Middle frontal gyrus (tissue), 1 donor: ENCODE data around the gene DDX19B.
"Not testable (repeated sequence)": the region's sequence is repeated elsewhere in the genome, so short reads cannot be mapped to it uniquely, and the experiment has no call there.

Experiments
- DNase-seq: peaks from one replicate; pipeline ENCODE4 v3.0.0-alpha.2; 2015; ENCODE audit warnings: low spot score; ENCODE audit errors: extremely low spot score

Gene DDX19B

DNA sequence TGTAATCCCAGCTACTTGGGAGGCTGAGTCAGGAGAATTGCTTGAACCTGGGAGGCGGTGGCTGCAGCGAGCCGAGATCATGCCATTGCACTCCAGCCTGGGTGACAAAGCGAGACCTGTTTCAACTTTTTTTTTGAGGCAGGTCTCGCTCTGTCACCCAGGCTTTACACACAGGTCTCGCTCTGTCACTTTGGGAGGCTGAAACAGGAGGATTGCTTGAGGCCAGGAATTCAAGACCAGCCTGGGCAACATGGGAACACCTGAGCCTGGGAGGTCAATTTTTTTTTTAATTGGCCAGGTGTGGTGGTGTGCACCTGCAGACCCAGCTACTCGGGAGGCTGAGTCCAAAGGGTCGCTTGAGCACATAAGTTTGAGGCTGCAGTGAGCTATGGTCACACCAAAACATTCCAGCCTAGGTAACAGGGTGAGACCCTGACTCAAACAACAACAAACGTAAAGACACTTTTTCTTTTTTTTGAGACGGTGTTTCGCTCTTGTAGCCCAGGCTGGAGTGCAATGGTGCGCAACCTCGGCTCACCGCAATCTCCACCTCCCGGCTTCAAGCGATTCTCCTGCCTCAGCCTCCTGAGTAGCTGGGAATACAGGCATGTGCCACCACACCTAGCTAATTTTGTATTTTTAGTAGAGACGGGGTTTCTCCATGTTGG is 11.5 kb upstream of the DDX19B start:
- not testable (repeated sequence) for DNase-seq

DNA sequence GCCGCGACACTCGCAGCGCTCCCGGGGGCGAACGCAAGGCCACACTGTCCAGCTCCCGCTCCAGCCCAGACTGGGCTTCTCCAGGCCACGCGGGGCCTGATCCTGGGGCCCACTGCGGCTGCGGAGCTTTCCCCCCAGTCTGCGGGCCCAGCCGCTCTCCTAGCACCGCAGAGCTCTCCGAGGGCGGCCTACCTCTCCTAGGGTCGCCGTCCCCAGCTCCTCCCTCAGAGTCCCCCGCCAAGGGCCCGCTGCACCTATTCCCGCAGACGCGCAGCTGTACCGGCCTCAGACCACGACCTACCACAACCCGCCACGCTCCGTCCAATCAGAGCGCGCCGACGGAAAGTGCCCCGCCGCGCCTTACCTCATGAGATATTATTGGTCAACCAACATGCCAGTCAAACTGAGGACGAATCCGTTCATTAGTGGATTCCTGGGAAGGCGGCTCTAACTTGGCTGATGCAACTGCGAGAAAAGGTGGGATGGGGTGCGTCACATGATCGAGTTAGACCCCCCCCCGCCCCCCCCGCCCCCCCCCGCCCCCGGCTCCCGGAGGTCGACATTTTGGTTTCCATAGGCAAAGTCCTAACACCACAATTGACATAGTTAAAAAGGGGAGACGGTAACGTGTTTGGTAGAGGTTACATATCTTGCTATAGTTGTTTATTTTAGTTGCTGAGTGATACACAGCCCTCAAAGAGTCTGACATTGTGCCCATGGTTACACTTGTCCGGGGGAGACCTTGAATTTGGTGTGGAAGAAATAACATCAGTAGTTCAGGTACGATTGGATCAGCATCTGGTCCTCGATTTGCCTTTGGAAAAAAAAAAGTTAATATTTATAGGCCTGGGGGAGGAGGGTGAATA is 9.5 kb upstream of the DDX19B start, which contains the start of gene AARS1:
Gene AARS1 (minus strand): TSS at position 278 of the 866 bp plus-strand sequence. CDS start 6,743 bp downstream, outside the sequence.
- peak; percentile 99 for DNase-seq

DNA sequence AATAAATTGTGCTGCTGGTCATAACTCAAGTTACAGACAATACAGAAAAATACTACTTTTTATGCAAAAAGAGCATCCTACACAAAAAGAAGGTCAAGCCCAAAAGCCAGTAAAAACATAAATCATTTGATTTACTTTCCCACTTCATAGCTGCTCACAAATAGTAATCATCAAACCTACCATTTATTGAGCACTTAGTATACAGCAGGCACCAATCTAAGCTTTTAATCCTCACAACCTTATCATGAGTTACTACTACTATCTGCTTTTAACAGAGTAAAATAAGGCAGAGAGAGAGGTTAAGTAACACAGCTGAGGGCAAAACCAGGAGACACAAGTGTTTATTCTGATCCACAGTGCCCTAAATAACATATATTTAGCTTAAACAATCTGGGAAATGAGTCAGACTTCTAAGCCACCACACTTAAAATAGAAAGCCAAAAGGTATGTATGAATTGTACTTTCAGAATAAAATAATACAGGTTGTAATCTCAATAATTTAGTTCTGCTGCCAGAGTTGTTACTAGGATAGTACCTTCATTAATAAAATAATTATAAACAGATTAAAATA is 8.0 kb upstream of the DDX19B start:
- no peak for DNase-seq

DNA sequence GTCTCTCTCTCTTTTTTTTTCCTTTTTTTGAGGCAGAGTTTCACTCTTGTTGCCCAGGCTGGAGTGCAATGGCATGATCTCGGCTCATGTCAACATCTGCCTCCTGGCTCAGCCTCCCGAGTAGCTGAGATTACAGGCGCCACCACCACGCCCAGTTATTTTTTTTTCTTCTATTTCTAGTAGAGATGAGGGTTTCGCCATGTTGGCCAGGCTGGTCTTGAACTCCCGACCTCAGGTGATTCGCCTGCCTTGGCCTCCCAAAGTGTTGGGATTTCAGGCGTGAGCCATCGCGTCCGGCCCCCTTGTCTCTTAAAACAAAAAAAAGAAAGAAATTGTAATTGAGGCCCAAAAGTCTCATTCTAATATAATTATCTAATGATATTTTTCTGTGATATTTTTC is 6.8 kb upstream of the DDX19B start:
- DNase-seq, result not testable (repeated sequence)

DNA sequence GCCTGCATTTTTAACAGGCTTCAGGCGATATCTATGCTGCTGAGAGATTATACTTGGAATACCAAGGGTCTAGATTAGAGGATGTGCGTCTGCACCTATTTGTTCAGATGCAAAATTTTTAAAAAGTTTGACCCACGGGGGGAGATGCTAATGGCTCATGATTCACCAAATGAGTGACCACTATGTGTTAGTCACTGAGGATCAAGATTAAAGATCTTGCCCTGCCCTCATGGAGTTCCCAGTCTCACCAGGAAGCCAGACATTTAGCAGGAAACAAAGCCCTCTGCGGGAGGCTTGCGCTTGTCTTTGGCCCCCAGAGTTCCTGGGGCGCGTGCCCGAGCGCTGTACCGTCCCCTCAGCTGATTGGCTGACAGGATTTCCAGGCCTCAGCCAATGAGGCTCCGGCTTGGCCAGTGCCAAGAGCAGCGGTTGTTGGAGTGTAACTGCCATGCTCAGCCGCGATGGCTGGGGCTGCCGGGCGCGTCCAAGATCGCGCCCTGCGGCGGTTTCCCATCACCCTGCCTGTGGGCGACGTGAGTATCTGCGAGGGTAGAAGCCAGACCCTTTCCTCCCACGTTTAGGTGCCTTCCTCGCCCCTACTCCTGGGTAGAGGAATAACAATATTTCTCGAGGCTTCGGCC is 4.5 kb upstream of the DDX19B start:
- no peak for DNase-seq

DNA sequence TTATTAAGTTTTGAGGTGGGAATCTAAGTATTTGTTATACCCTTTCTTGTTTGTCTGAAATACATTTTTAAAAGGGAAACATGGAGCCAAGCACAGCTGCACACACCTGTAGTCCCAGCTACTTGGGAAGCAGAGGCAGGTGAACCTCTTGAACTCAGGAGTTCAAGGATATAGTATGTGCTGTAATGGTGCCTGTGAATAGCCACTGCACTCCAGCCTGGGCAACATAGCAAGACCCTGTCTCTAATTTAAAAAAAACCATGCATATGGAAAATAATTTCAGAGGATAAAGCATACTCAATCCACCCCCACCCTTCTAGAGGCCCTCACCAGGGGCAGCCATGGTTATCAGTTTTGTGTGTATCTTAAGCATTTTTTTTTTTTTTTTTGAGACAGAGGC is 3.4 kb upstream of the DDX19B start:
- DNase-seq, result no peak

DNA sequence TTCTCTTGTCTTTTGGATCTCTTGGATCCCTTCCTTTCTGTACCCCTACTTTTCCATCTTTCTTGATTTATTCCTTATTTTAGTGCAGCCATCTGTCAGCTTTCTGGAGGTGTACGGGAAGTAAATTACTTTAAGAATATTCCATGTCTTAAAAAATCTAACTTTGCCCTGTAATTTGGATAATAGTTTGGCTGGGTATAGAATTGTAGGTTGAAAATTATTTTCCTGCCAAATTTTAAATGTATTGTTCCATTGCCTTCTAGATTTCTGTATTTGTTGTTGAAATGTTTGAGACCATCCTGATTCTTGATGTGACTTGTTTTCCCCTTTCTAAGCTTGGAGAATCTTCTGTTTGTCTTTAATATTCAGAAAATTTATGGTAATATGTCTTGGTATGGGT is 2.1 kb downstream of the DDX19B start:
- no peak for DNase-seq

DNA sequence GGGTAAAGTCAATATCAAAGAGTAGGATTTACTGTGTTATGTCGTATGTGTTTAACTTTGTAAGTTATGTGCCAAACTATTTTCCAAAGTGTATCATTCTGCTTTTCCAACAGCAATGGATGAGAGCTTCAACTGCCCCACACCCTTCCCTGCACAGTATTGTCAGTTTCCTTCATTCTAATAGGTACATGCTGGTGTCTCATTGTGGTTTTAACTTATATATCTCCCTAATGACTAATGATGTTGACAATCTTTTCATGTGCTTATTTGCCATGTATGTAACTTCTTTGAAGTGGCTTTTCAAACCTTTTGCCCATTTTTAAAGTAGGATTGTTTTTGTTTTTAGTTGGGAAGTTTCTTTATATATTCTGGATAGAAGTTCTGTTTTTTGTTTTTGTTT is 3.8 kb downstream of the DDX19B start:
- DNase-seq, result no peak

DNA sequence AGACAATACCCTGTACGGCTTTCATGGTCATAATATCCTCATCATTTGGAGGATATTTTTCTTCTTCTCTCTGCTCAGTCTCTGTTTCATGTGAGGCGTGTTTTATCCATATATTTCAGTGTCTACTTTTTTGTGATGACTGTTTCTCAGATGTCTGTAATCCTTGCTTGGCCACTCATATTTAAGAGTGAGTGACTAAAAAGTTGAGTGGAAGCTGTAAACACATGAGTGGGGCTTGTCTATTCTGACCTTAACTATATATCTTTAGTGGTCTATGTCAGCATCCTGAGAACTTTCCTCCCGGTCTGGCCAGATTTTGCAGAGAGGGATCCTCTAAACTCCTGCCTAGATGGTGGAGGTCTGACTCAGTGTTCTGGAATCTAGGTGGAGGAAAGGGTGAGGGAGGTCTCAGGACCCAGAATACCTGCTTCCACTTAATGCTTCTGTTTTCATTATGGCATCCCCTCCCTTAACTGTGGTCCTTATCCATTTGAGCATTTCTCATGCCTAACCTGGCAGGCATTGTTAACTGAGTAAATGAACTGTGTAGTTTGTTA is 6.0 kb downstream of the DDX19B start:
- no peak for DNase-seq

DNA sequence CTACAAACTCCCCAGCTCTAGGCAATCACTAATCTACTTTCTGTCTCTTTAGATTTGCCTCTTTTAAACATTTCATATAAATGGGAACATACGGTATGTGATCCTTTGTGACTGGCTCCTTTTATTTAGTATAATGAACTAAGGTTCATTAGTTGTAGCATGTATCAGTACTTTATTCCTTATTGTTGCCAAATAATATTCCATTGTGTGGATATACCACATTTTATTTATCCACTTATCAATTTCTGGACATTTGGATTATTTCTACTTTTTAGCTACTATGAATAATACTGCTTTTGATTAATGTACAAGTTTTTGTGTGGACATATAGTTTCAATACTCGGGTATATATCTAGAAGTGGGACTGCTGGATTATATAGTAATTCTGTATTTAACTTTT is 7.9 kb downstream of the DDX19B start:
- no peak for DNase-seq

DNA sequence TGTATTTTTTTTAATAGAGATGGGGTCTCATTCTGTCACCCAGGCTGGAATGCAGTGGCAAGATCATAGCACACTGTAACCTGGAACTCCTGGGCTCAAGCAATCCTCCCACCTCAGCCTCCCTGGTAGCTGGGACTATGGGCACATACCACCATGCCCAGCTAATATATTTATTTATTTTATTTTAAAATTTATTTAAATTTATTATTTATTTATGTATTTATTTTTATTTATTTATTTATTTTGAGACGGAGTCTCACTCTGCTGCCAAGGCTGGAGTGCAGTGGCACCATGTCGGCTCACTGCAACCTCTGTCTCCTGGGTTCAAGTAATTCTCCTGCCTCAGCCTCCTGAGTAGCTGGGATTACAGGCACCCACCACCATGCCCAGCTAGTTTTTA is 8.7 kb downstream of the DDX19B start:
- DNase-seq, result not testable (repeated sequence)

DNA sequence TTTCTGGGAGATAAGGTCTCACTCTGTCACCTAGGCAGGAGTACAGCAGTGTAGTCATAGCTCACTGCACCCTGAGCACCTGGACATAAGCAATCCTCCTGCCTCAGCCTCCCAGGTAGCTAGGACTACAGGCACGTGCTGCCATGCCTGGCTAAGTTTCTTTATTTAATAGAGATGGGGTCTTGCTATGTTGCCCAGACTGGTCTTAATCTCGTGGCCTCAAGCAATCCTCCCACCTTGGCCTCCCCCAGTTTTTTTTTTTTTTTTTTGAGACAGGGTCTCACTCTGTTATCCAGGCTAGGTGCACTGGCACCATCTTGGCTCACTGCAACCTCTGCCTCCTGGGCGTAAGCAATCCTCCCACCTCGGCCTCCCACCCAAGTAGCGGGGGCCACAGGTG is 21.1 kb downstream of the DDX19B start:
- DNase-seq, result no peak

DNA sequence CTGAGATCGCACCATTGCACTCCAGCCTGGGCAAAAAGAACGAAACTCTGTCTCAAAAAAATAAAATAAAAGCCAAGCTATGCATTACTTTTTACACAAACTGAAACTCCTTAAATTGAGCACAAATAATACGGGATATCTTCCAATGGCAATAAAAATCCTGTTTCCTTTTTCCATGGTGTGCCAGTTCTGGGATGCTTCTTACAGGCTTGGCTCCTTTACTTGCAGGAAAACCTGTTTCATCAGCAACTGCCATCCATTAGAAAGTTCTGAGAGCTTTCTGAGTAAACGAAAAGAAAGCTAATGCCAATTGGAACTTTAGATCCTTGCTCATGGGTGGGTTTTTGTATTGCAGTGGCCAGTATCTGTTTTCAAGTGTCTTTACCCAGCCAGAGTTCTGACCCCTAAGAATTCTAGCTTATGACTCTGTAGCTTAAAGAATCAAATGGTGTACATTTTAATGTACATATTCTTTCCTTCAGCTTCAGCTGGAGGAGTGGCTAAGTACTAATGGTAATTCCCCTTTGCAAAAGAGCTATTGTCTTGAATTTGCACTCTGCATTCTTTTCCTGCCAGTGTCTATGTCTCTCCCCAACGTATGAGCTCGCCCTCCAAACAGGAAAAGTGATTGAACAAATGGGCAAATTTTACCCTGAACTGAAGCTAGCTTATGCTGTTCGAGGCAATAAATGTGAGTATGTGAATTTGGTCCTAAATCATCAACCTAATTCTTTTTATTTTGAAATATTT is 26.2 kb downstream of the DDX19B start:
- no peak for DNase-seq

DNA sequence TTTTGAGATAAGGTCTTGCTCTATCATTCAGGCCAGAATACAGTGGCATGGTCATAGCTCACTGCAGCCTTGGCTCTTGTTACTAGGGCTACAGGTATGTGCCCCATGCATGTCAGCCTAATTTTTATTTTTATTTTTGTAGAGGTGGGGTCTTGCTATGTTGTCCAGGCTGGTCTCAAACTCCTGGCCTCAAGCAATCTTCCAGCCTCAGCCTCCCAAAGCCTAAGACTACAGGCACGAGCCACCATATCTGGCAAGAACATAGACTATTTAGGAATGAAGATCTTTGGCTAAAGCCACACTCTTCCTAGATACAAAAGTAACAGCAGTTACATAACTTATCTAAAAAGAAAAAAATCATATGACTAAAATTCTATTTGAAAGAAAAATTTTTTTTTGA is 32.1 kb downstream of the DDX19B start:
- no peak for DNase-seq

DNA sequence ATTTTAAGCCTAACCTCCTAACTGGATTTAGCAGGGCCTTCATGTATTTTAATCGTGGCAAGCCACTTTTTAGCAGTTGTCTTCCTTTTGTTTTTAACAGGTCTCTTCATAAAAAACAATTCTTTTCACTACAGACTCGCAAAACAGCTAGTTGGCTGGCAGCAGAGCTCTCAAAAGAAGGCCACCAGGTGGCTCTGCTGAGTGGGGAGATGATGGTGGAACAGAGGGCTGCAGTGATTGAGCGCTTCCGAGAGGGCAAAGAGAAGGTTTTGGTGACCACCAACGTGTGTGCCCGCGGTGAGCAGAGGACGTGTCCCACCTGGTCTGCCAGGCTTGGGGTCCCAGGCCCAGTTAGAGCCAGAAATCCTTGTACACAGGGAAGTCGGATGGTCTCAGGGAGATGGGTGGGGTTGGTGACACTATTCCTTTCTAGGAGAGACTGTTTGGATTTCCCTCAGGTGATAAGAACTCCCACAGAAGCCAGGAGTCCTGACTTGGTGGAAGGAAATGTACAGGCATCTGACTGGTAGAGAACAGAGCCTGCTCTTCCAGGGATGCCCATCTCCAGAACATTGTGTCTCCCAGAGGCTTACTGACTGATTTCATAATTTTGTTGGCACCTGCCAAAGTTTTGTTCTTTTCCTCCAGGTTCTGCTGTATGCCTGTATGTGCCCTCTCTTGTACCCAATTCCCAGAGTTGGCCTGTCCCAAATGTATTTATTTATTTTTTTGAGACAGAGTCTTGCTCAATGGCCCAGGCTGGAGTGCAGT is 32.8 kb downstream of the DDX19B start:
- DNase-seq, result no peak

DNA sequence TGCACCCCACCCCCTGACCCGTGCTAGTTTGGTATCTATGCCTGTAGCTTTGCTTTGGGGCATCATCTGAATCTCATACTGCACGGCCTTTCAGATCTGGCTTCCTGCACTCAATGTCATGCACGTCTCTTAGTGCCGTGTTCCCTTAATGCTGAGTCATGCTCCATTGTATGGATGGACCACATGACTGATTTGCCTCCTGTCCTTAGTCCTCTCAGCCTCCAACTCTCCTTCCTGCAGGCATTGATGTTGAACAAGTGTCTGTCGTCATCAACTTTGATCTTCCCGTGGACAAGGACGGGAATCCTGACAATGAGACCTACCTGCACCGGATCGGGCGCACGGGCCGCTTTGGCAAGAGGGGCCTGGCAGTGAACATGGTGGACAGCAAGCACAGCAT is 33.7 kb downstream of the DDX19B start:
- DNase-seq, result not testable (repeated sequence)

DNA sequence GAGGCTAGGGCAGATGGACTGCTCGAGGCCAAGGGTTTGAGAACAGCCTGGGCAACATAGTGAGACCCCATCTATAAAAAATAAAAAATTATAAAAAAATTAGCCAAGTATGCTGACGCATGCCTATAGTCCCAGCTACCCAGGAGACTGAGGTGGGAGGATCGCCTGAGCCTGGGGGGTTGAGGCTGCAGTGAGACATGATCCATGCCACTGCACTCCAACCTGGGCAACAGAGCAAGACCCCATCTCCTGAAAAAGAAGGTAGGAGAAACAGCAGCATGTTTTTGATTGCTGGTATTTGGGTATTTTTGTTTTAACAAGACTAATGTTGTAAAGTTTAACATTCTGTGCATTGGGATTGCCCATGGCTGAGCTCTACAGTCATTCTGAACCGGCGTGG is 38.8 kb downstream of the DDX19B start:
- no peak for DNase-seq

DNA sequence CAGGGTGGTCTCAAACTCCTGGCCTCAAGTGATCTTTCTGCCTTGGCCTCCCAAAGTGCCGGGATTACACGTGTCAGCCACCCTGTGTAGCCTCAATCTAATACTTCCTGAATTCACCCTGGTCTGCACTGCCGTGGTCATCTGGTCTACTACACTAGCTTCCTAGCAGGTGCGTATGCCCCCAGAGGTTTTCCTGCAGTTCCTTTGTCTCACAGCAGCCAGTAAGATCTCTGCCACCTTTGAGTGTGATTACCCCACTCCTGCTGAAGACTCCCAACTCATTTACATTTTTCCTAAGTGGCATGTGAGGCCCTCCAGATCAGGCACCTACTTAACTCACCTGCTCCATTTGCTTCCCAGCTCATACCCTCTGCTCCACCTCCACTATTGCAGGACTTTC is 42.6 kb downstream of the DDX19B start:
- no peak for DNase-seq

DNA sequence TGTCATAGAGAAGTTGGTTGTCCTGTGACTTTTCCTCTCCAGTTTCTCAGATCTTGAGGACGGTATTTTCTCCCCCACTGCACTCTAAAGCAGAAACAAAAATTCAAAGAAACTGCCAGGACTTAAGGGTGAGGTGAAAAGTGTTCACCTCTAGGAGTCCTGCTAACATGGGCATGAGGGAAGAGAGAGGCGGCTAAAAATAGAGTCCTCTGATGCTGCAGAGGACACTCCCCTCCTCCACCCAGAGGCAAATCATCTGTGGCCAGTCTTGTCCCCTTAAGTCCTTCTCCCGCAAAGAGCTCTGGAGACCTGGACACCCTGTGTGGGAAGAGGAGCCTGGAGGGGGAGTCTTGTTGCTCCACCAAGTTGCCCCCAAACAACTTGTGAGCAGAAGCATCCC is 43.0 kb downstream of the DDX19B start:
- no peak for DNase-seq

DNA sequence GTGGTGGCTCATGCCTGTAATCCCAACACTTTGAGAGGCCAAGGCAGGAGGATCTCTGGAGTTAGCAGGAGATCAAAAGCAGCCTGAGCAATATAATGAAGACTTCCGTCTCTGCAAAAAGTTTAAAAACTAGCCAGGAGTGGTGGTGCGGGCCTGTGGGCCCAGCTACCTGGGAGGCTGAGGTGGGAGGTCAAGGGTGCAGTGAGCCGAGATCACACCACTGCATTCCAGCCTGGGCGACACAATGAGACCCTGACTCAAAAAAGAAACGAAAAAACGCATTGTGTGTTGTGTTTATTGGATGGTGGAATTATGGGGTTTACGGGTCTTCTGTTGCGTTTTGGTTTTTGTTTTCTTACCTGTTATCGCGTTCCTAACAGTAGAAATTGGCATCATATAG is 46.9 kb downstream of the DDX19B start:
- no peak for DNase-seq
